RWPE2 (cell line): ENCODE results near the gene FAM131A.
A peak's percentile ranks its signal among the peaks of the same experiment; 100 is the strongest.

Experiments used
- ATAC-seq: fragments of 200-7000 bp; cut with Tn5 transposase; 3 replicates; pipeline ENCODE4 v1.9.1; 2021; ENCODE audit warnings: low read depth
- DNase-seq: peaks from one replicate; pipeline ENCODE4 v3.0.0-alpha.2; 2020; ENCODE audit warnings: low spot score
- H3K27ac ChIP-seq: fragments of 450-650 bp; 2 replicates; pipeline ENCODE4 v1.5.1; 2017; ENCODE audit warnings: mild to moderate bottlenecking; ENCODE audit not compliant: poor library complexity, severe bottlenecking
- H3K27me3 ChIP-seq: fragments of 250-450 bp; sonication (Bioruptor Pico); 2 replicates; pipeline ENCODE4 v1.5.1; 2021; ENCODE audit warnings: mild to moderate bottlenecking, moderate library complexity; ENCODE audit not compliant: insufficient read depth, poor library complexity, severe bottlenecking
- H3K36me3 ChIP-seq: fragments of 250-450 bp; sonication (Bioruptor Pico); 2 replicates; pipeline ENCODE4 v1.5.1; 2020; ENCODE audit warnings: low read depth, mild to moderate bottlenecking, moderate library complexity
- H3K4me1 ChIP-seq: fragments of 250-450 bp; sonication (Bioruptor Pico); 2 replicates; pipeline ENCODE4 v1.5.1; 2021; ENCODE audit warnings: mild to moderate bottlenecking, moderate library complexity; ENCODE audit not compliant: insufficient read depth, poor library complexity, severe bottlenecking
- H3K4me3 ChIP-seq: fragments of 250-450 bp; sonication (Bioruptor Pico); 2 replicates; pipeline ENCODE4 v1.5.1; 2021; ENCODE audit warnings: mild to moderate bottlenecking, moderate library complexity; ENCODE audit not compliant: severe bottlenecking
- H3K9me3 ChIP-seq: fragments of 250-450 bp; sonication (Bioruptor Pico); 2 replicates; pipeline ENCODE4 v1.5.1; 2021; ENCODE audit warnings: mild to moderate bottlenecking, moderate library complexity; ENCODE audit not compliant: severe bottlenecking
- CTCF ChIP-seq: fragments of 450-650 bp; IDR thresholded peaks from one replicate; pipeline ENCODE4 v1.5.1; 2017; ENCODE audit warnings: mild to moderate bottlenecking, moderate library complexity; ENCODE audit not compliant: poor library complexity, severe bottlenecking

FAM131A gene

DNA sequence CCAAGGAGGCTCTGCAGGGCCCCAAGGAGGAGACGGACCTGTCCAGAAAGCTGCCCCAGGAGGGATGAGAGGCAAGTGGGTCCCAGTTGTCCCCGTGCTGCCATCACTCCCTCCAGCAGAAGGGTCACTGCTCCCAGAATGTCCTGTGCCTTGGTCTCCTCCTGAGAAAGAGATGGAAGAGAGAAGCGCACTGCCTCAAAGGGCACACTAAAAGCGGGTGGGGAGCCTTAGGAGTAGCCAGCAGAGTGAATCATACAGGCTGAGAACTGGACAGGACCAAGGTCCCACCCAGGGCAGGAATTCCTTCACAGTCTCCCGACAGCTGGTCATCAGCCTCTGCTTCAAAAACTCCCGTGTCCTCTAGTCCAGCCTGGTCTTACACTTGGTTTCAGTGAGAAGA, 36.0 kb downstream of the FAM131A start:
- ATAC-seq (peak; percentile 21; the same call in 1 of the 3 replicates), DNase-seq (no peak)
- Histone ChIP-seq H3K27ac (no peak overlapping the region), H3K27me3 (peaks cover 19% of the 10 kb centered on the region), H3K4me1 (no peaks in the 10 kb centered on the region), H3K36me3 (peaks cover 17% of the 10 kb centered on the region), H3K9me3 (no peaks in the 10 kb centered on the region), H3K4me3 (no peak overlapping the region)
- TF ChIP-seq CTCF, result no peak

- H3K27me3 ChIP-seq, result peaks cover 34% of the 10 kb centered on the region
- H3K4me1 ChIP-seq, result no peaks in the 10 kb centered on the region
- H3K9me3 ChIP-seq, result no peaks in the 10 kb centered on the region
- ATAC-seq (no peak), DNase-seq (no peak)
- no peak for TF ChIP-seq CTCF
- H3K36me3 ChIP-seq, result no peaks in the 10 kb centered on the region
- no peak overlapping the region for H3K4me3 ChIP-seq
- H3K27ac ChIP-seq, result no peak overlapping the region
These were observed 38.5 kb downstream of the FAM131A start for GRCh38 chr3:184375747-184376461.

- Histone ChIP-seq H3K36me3 (no peaks in the 10 kb centered on the region), H3K27ac (no peak overlapping the region), H3K4me3 (no peak overlapping the region), H3K9me3 (no peaks in the 10 kb centered on the region), H3K27me3 (peaks cover 47% of the 10 kb centered on the region), H3K4me1 (no peaks in the 10 kb centered on the region)
- no peak for ATAC-seq
- DNase-seq, result no peak
- TF ChIP-seq CTCF, result no peak
These were observed 40.0 kb downstream of the FAM131A start for GRCh38 chr3:184377374-184377773.

DNA sequence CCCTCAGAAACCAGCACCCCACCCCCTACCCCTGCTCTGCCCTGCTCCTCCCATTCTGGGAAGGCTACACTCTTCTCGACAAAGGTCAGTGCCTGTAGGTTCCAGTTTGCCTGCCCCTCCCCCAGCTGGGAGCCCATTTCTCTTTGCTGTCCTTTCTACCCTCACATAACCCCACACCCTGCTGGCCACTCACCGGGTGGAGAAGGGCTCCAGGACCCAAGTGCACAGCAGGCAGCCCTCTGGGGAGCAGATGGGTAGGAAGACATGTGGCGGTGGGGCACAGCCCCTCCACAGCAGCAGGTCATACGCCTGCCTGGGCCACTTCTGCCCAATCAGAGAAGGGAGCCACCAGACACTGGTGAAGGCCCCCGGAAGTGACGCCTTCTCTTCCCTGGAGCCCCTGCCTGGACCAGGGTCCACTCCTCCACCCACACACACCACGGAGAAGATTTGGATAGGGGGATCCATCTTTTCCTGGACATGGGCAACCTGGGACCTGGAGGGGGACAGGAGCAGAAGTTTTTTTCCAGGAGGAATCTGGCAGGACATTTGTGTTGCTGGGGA, 40.6 kb downstream of the FAM131A start, which contains the start of gene THPO:
THPO (minus strand) TSS at position 326 of the 564 bp plus-strand sequence. CDS start 1,948 bp downstream, outside the sequence.
- no peak; the same call in 2 of the 3 replicates for ATAC-seq
- peaks cover 47% of the 10 kb centered on the region for H3K27me3 ChIP-seq
- TF ChIP-seq CTCF, result no peak
- H3K27ac ChIP-seq, result no peak within 1 kb of the TSS
- DNase-seq, result no peak
- no peaks in the 10 kb centered on the region for H3K9me3 ChIP-seq
- no peaks in the 10 kb centered on the region for H3K4me1 ChIP-seq
- no peak within 1 kb of the TSS for H3K4me3 ChIP-seq
- no peaks in the 10 kb centered on the region for H3K36me3 ChIP-seq
